MM.1S (cell line): ENCODE results near the gene DGCR8.

Experiments
- DNase-seq: peaks from one replicate; pipeline ENCODE4 v3.0.0-alpha.2; 2015
- H2AFZ ChIP-seq: fragments of 300-600 bp; sonication (generic); 2 replicates; pipeline ENCODE4 v1.6.0; 2016; ENCODE audit warnings: antibody characterized with exemption, low read length
- H3F3A ChIP-seq: fragments of 300-600 bp; sonication (generic); 2 replicates; pipeline ENCODE4 v1.6.1; 2016; ENCODE audit warnings: mild to moderate bottlenecking, antibody characterized with exemption, low read length, moderate library complexity, mixed read lengths; ENCODE audit not compliant: insufficient read depth
- H3K27ac ChIP-seq: fragments of 300-600 bp; sonication (generic); 2 replicates; pipeline ENCODE4 v1.5.1; 2016; ENCODE audit warnings: mild to moderate bottlenecking, low read length
- H3K27me3 ChIP-seq: fragments of 300-600 bp; sonication (generic); replicated peaks from 2 replicates; pipeline ENCODE4 v1.6.0; 2016; ENCODE audit warnings: low read length; ENCODE audit not compliant: insufficient read depth
- H3K36me3 ChIP-seq: fragments of 300-600 bp; sonication (generic); replicated peaks from 2 replicates; pipeline ENCODE4 v1.6.1; 2016; ENCODE audit warnings: mild to moderate bottlenecking, low read length, mixed read lengths; ENCODE audit not compliant: insufficient read depth
- H3K4me1 ChIP-seq: fragments of 300-600 bp; sonication (generic); 2 replicates; pipeline ENCODE4 v1.6.1; 2016; ENCODE audit warnings: low read length, mixed read lengths
- H3K4me2 ChIP-seq: fragments of 300-600 bp; sonication (generic); 2 replicates; pipeline ENCODE4 v1.6.0; 2016; ENCODE audit warnings: low read depth, low read length
- H3K4me3 ChIP-seq: fragments of 300-600 bp; sonication (generic); 2 replicates; pipeline ENCODE4 v1.5.1; 2016; ENCODE audit warnings: low read length, mixed read lengths
- H3K79me2 ChIP-seq: fragments of 300-600 bp; sonication (generic); 2 replicates; pipeline ENCODE4 v1.6.1; 2016; ENCODE audit warnings: mixed run types, low read length, mixed read lengths
- H3K9ac ChIP-seq: fragments of 300-600 bp; sonication (generic); 2 replicates; pipeline ENCODE4 v1.6.1; 2016; ENCODE audit warnings: low read length, mixed read lengths
- H3K9me2 ChIP-seq: fragments of 300-600 bp; sonication (generic); replicated peaks from 2 replicates; pipeline ENCODE4 v1.6.1; 2016; ENCODE audit warnings: mild to moderate bottlenecking, low read length, mixed read lengths; ENCODE audit not compliant: insufficient read depth
- H3K9me3 ChIP-seq: fragments of 300-600 bp; sonication (generic); replicated peaks from 2 replicates; pipeline ENCODE4 v1.6.1; 2016; ENCODE audit warnings: mild to moderate bottlenecking, low read length, mixed read lengths; ENCODE audit not compliant: insufficient read depth
- H4K20me1 ChIP-seq: fragments of 300-600 bp; sonication (generic); 2 replicates; pipeline ENCODE4 v1.6.1; 2016; ENCODE audit warnings: mild to moderate bottlenecking, low read length, moderate library complexity, mixed read lengths; ENCODE audit not compliant: insufficient read depth
- EZH2 ChIP-seq: fragments of 300-600 bp; sonication (generic); optimal IDR thresholded peaks from 2 replicates; pipeline ENCODE3; 2017; ENCODE audit warnings: low read depth, mild to moderate bottlenecking, antibody characterized with exemption, low read length, mixed read lengths
- EZH2phosphoT487 ChIP-seq: fragments of 300-600 bp; sonication (generic); IDR thresholded peaks from 2 replicates; pipeline ENCODE4 v1.6.1; 2018; ENCODE audit warnings: antibody characterized with exemption, low read length
- TF ChIP-seq, protein P1 (sequence below): fragments of 300-600 bp; sonication (generic); IDR thresholded peaks from 2 replicates; pipeline ENCODE4 v1.5.1; 2016; ENCODE audit warnings: antibody characterized with exemption, low read length, mixed read lengths

DGCR8 gene

GRCh38 chr22:20055144-20055543, 24.9 kb upstream of the DGCR8 start:
- H3K4me1 ChIP-seq: no peaks in the 10 kb centered on the region
- H3K36me3 ChIP-seq: no peaks in the 10 kb centered on the region
- H3F3A ChIP-seq: no peaks in the 10 kb centered on the region
- H3K4me3 ChIP-seq: no peak overlapping the region
- no peaks in the 10 kb centered on the region for H3K79me2 ChIP-seq
- no peaks in the 10 kb centered on the region for H3K9me3 ChIP-seq
- H4K20me1 ChIP-seq: no peaks in the 10 kb centered on the region
- H3K9ac ChIP-seq: no peak overlapping the region
- DNase-seq: no peak
- no peaks in the 10 kb centered on the region for H3K9me2 ChIP-seq
- no peak overlapping the region for H2AFZ ChIP-seq
- H3K27me3 ChIP-seq: no peaks in the 10 kb centered on the region
- H3K4me2 ChIP-seq: no peak overlapping the region
- no peak overlapping the region for H3K27ac ChIP-seq
- TF ChIP-seq, protein P1, sequence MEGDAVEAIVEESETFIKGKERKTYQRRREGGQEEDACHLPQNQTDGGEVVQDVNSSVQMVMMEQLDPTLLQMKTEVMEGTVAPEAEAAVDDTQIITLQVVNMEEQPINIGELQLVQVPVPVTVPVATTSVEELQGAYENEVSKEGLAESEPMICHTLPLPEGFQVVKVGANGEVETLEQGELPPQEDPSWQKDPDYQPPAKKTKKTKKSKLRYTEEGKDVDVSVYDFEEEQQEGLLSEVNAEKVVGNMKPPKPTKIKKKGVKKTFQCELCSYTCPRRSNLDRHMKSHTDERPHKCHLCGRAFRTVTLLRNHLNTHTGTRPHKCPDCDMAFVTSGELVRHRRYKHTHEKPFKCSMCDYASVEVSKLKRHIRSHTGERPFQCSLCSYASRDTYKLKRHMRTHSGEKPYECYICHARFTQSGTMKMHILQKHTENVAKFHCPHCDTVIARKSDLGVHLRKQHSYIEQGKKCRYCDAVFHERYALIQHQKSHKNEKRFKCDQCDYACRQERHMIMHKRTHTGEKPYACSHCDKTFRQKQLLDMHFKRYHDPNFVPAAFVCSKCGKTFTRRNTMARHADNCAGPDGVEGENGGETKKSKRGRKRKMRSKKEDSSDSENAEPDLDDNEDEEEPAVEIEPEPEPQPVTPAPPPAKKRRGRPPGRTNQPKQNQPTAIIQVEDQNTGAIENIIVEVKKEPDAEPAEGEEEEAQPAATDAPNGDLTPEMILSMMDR: no peak
- TF ChIP-seq EZH2: no peak
- TF ChIP-seq EZH2phosphoT487: no peak

DNA sequence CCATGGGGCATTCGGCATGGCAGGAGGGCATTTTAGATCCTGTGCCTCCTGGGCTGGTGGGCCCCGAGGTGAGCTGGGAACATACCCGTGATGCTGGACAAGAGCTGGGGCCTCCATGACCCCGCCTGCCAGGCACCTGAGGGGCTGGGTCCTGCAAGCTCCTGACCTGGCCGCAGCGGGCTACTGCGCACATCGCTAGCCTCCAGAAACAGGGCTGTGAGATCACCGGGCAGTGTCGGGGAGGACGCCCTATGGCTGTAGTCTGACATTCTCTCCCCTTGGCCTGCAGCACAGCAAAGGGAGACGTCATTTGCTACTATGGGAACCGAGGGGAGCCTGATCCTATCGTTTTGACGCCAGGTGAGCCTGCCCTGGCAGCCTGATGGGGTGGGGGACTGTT, 24.4 kb upstream of the DGCR8 start:
- no peaks in the 10 kb centered on the region for H4K20me1 ChIP-seq
- no peak overlapping the region for H3K27ac ChIP-seq
- H3K36me3 ChIP-seq: no peaks in the 10 kb centered on the region
- DNase-seq: no peak
- H2AFZ ChIP-seq: no peak overlapping the region
- TF ChIP-seq, protein P1: no peak
- TF ChIP-seq EZH2phosphoT487 (no peak), EZH2 (no peak)
- H3K4me3 ChIP-seq: no peak overlapping the region
- no peaks in the 10 kb centered on the region for H3K27me3 ChIP-seq
- H3K4me2 ChIP-seq: no peak overlapping the region
- no peak overlapping the region for H3K9ac ChIP-seq
- no peaks in the 10 kb centered on the region for H3K9me2 ChIP-seq
- H3F3A ChIP-seq: no peaks in the 10 kb centered on the region
- H3K9me3 ChIP-seq: no peaks in the 10 kb centered on the region
- H3K4me1 ChIP-seq: no peaks in the 10 kb centered on the region
- H3K79me2 ChIP-seq: no peaks in the 10 kb centered on the region

GRCh38 chr22:20056161-20056560, 23.9 kb upstream of the DGCR8 start:
- H3K36me3 ChIP-seq: no peaks in the 10 kb centered on the region

More at GRCh38 chr22:20056161-20056560, 23.9 kb upstream of the DGCR8 start:
- DNase-seq: no peak
- no peak overlapping the region for H2AFZ ChIP-seq
- H3K9ac ChIP-seq: no peak overlapping the region
- H3K27ac ChIP-seq: no peak overlapping the region
- no peak overlapping the region for H3K4me2 ChIP-seq
- no peak overlapping the region for H3K4me3 ChIP-seq
- no peaks in the 10 kb centered on the region for H3K9me2 ChIP-seq
- H3K79me2 ChIP-seq: no peaks in the 10 kb centered on the region
- H3K9me3 ChIP-seq: no peaks in the 10 kb centered on the region
- no peaks in the 10 kb centered on the region for H3K4me1 ChIP-seq
- TF ChIP-seq, protein P1: no peak
- no peak for TF ChIP-seq EZH2phosphoT487
- no peak for TF ChIP-seq EZH2
- no peaks in the 10 kb centered on the region for H4K20me1 ChIP-seq
- no peaks in the 10 kb centered on the region for H3K27me3 ChIP-seq
- no peaks in the 10 kb centered on the region for H3F3A ChIP-seq
